Testis (tissue), 2 donors: Measurements from ENCODE around the gene STEAP1.

Experiments used
- CTCF ChIP-seq, 3 experiments: fragments of 450-650 bp in 2 of 3; fragments of 200-600 bp in 1 of 3; sonication (generic) in 1 of 3; IDR thresholded peaks; one replicate each; pipeline ENCODE4 v1.5.1; 2016 to 2019; ENCODE audit warnings: antibody characterized with exemption in 3 of 3, mild to moderate bottlenecking in 2 of 3, moderate library complexity in 1 of 3
- POLR2A ChIP-seq: fragments of 450-650 bp; IDR thresholded peaks from one replicate; pipeline ENCODE4 v1.6.1; 2017; ENCODE audit warnings: antibody characterized with exemption, mild to moderate bottlenecking, moderate library complexity

DNA sequence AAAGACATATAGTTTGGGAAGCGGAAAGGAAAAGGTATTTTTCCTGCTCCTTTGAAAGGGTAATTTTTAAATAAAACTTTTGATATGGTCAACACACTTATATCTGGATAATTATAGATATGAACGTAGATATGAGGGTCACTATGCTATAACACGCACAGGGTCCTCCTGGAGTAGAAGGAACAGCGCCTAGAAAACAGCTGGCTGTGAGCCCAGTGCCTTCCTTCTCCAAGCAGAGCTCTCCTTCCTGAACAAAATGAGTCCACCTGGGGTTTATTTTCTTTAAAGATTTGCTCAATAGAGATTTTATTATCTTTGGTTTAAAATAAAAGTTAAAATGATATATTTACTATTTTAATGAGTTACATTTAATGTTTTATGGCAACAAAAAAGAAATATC is 13.1 kb downstream of the STEAP1 start:
- TF ChIP-seq CTCF (IDR thresholded peaks at IDR 0.05): no peak
- no peak for TF ChIP-seq POLR2A
